ENCODE results near the gene ITIH4.

The ITIH4 gene

DNA sequence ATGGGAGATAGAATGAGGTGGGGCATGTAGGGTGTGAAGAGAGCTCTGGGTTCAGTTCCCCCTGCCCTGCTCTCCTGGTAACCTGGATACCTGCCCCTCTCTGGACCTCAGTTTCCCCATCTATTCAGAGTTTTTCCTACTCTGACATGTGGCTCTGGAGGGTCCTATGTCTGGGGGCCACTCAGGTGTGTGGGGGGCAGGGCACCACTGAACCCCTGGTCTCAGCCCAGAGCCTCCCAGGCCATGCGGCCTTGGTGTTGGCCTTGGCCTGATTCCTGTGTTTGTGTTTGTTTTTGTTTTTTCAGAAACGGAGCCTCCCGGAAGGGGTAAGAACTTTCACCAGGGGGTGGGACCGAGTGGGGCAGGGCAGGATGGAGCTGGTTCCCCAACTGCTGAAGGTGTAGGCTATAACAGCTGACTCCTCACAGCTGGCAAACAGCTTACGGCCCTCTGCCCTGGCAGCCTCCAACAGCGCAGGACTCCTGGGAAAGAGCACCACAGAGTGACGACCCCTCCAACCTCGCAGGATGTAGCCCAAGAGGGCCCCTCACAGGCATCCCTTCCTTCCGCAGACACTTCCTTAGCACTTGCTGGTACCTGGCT lies 35.1 kb downstream of the ITIH4 start:
- no peak for DNase-seq

DNA sequence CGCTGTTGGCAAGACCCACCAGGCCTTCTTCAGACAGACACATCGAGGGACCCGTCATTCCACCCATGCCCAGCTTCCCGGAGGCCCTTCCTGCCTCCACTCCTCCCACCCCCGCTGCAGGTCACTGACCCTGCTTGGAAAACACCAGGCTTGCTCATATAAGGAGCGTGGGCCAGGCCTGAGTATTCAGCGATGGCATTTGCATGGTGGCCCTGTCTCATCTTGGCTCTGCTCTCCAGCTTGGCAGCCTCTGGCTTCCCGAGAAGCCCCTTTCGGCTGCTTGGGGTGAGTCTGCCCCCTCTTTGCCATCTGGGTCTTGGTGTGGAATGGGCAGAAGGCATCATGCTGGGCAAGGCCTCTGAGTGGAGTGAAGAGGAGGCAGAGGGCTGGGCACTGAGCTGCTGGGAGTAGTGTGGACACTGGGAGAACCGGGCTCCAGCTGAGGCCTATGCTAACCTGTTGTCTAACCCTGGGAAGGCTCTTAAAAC lies 35.8 kb downstream of the ITIH4 start, which contains the start of gene ITIH3:
TSS of gene ITIH3 (plus strand) at position 185 of the 488 bp plus-strand sequence. CDS start at position 193, 8 bp downstream.
- DNase-seq, result no peak

DNA sequence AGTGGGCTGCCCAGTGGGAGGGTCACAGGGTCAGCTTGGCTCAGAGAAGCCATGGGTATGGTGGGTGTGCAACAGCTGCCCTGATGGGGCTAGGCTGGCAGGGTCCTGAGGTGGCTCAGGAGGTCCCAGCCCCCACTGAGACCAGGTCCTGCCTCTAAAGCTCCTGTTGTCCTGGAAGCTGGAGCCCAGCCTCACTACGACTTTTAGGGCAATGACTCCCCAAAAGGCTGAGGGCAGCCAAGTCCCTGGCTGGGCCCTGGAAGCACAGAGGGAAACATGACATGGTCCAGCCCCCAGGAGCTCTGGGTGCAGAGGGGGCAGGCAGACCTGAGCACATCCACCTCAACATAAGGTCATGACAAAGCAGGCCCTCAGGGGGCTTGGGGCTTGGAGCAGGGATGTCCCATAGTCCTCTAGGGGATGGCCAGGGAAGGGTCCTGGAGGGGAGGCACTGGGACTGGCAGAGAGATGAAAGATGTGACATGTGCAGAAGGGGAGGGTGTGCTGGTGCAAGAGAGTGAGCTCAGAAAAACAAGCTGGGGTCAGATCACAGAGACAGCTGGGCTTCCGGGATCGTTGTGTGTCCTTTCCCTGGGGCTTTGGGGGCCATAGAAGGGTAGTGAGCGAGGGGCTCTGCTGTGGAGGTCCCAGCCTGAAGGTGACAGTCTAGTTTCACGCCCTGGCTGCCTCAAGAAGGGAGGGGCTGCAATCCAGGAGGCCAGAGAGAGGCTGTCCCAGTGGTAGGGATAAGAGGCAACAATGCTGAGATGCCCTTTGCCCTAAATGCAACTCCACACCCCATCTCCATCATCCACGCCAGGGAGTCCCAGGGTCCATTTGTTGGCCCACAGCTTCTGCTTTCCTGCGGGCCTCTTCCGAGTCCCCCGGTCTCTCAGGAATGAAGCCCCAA lies 36.5 kb downstream of the ITIH4 start:
- DNase-seq, result no peak

DNA sequence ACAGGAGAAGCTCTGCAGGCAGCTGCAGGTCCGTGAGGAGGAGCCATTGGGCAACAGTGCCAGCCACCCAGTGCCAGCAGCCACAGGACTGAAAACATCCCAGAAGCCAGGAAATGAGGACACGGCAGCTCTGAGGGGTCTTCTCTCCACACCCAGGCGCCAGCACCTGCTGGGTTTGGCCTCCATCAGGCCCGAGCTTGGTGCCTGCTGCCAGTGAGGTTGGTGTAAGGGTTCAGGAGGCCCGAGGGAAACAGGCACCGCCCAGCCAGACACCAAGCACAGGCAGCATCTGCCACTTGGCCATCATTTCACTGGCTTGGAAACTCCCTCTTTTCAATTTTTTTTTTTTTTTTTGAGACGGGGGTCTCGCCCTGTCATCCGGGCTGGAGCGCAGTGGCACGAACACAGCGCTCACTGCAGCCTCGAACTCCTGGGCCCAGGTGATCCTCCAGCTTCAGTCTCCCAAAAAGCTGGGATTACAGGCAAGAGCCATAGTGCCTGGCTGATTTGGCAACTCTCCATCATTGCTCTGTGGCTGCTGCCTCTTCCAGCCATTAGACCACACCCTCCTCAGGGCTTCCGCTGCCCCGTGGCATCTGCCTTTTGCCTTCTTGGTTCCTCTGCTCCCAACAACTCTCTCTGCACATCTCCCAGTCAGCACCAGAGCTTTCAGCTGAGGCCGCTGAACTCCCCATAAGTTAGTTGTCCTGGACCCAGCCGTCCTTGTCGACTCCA lies 37.3 kb downstream of the ITIH4 start:
- no peak for DNase-seq

DNA sequence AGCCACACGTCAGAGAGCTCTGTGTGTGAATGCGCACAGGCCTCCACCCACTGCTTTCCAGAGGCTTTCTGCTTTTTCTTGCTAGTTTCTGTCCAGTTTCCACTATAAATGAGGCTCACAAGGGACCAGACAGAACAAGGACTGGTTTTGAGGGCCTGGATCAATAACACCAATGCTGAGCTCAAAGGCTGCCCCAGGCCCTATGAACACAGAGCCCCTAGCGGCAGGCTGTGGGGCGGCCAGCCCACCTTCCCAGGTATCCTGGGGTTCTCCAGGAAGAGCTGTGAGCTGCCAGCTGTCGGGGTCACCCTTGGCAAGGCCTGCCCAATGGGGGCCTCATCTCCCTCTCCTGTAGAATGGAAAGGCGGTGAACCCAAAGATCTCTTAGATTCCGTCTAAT lies 38.1 kb downstream of the ITIH4 start:
- no peak for DNase-seq

DNA sequence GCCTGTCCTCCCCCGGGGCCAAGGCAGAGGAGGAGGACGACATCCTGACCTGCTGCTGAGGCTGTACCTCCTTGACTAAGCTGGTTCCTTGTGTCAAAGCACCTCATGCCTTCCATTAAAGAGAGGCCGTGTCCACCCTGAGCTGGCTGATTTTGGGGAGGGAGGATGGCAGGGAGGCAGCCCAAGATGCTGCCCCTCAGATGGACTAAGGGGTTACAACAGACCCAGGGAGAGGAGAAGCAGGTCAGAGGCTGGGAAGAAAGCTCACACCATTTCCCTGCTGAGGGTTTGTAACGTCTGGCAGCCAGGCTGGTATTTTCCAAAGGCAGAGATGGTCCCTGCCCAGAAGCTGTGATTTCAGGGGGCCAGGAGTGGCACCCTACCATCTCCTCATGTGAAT lies 38.5 kb downstream of the ITIH4 start:
- DNase-seq, result no peak

DNA sequence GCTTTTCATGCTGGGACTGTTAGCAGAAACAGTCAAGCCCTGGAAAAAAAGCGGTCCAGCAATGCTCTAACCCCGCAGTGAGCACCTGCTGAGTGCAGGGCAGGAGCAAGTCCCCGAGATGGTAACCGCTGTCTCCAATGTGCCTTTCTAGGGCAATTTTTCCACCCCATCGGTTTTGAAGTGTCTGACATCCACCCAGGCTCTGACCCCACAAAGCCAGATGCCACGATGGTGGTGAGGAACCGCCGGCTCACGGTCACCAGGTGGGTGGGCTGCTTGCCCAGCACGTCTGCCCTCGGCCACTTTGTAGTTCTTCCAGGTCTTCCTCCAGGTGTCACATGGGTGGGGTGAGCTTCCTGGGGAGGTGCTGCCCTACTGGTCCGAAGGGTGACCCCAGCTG lies 39.1 kb downstream of the ITIH4 start:
- no peak for DNase-seq

DNA sequence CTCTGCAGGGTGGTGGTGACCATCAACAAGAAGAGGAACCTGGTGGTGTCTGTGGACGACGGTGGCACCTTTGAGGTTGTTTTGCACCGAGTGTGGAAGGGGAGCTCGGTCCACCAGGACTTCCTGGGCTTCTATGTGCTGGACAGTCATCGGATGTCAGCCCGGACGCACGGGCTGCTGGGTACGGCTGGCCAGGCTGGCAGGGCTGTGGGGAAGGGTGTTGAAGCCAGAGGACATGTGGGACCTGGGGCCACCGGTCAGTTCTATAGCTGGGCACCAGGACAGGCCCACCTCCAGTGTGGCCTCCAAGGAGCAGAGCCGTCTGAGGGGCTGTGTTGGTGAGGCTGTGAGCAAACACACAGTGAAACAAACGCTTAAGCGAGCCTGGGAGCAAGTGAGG lies 39.7 kb downstream of the ITIH4 start:
- no peak for DNase-seq

DNA sequence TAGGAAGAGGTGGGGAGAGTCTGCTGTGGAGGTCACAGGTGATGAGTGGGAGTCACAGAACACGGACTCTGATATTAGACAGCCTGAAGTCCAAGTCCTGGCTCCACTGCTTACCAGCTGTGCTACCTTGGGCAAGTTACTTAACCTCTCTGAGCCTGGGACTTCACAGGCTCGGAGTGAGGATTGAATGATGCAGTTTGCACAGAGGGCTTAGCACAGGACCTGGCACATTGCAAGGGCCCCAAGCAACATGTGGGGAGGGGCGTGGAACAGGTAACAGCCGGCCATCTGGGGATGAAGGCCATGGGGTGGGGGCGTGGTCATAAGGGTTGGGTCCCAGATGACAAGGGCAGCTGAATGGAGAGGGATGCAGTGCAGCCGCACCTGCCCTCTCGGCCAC lies 40.1 kb downstream of the ITIH4 start:
- no peak for DNase-seq

DNA sequence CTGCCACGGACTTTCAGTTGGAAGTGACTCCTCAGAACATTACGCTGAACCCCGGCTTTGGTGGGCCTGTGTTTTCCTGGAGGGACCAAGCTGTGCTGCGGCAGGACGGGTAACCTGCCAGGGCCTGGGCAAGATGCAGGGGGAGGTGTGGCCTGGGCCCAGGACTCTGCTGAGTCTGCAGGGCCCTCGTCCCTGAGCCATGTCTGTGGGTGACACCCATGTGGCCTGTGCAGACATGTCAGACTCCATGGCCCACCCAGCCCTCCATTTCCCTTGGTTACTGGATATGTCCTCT lies 40.8 kb downstream of the ITIH4 start:
- DNase-seq, result no peak

DNA sequence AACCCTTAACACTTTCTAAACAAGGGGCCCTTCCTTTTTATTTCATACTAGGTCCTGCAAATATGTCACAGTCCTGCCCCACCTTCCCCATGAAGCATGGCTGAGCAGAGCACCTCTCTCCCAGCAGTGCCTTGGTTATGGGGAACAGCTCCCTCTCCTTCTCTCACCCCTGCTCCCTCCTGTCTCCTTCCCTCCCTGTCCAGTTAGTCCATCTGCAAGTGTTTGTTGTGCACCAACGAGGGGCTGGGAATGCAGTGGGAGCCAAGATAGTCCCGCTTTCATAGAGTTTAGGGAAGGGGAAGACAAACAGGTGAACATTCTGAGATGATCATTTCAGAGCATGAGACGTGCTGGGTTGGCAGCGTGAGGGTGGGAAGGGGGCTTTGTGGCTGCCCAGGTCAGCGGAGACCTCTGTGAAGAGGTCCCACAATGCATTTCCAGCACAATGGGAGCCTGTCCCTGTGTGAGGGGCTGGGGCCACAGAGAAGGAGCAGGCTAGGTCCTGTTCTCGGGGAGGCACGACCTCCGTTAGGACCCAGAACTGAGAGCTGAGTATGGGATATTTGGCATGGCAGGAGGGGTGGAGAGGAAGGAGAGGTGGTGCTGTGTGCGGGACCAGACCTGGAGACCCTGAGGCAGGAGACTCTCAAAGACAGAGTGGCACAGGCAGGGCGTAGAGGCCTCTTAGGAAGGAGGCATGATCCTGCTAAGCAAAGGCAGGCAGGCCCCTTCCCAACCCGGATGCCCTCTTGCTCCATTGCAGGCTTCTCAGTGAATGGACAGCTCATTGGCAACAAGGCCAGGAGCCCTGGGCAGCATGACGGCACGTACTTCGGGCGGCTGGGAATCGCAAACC lies 41.4 kb downstream of the ITIH4 start:
- no peak for DNase-seq

DNA sequence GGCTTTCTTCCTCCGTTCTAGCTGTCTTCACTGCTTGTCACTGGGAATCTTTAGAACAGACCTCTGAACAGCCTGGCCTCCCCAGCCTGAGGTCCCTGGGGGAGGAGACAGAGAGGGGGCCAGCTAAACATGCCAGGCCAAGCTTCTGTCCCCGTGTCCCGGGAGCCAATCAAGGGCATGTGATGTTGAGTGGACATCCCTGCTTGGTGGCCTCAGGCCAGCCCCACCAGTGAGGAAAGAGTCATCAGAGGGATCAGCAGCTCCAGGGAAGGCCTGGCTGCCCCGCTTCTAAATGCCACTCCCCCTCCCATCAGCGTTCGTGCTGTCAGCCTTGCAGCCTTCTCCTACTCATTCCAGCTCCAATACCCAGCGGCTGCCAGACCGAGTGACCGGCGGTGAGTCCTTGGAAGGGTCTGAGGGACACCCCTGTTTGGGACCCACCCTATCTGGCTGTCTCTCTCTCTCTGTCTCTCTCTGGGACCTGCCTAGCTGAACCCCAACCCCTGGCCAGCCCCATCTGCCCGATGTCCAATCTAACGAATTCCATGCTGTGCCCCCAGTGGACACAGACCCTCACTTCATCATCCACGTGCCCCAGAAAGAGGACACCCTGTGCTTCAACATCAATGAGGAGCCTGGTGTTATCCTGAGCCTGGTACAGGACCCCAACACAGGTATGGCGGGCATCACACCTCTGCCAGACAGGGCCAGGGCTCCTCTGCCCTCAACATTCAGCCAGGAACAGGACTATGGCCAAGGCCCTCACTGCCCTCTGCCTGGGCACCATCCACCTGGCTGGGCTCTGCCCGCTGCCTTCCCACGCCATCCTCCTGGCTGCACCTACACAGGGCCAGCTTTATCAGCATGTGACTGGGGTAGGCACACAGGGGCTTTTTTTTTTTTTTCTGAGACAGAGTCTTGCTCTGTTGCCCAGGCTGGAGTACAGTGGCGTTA lies 42.5 kb downstream of the ITIH4 start:
- DNase-seq, result no peak

DNA sequence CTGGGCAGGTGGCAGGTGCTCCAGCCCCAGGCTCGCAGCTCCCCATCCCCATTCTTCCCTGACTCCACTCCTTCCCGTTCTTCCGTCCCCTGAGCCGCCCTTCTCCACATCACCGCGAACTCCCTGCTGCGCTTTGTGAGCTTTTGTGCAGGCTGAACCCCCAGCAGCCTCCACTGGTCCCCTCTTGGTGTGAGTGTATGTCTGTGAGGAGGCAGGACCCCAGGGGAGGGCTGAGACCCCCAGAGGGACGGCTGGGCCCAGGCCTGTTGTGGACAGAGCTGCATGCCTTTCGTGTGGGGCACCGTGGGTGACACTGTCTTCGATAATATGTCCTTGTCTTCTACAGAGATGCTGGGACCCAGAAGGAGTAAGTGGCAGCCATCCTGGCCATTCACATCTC lies 43.2 kb downstream of the ITIH4 start:
- DNase-seq, result no peak

DNA sequence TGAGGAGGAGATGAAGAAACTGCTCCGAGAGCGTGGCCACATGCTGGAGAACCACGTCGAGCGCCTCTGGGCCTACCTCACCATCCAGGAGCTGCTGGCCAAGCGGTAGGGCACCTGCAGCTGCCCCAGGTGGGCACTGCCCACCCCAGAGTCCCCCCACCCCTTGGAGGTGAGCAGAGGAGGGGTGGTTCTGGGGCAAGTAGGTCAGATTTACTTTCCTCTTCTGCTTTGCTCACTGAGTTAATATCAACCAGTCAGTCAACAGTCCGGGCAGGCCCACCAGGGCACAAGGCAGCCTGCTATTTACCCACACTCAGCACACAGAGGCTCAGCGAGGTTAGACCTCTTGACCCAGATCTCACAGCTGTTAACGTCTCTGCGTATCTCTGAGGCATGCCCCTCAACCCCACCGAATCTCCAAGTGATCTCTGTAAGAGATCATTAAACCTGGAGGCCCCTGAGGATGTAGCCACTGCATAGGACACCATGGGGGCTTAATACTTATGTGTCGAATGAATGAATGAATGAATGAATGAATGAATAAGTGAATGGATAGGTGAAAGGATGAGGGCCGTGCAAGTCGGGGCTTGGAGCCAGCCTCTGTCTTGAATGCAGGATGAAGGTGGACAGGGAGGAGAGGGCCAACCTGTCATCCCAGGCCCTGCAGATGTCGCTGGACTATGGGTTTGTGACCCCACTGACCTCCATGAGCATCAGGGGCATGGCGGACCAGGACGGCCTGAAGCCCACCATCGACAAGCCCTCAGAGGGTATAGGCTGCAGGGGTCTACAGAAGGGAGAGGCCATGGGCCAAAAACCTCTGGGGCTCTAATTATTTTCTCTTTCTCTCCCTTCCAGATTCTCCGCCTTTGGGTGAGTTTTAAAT lies 43.9 kb downstream of the ITIH4 start:
- DNase-seq, result no peak

DNA sequence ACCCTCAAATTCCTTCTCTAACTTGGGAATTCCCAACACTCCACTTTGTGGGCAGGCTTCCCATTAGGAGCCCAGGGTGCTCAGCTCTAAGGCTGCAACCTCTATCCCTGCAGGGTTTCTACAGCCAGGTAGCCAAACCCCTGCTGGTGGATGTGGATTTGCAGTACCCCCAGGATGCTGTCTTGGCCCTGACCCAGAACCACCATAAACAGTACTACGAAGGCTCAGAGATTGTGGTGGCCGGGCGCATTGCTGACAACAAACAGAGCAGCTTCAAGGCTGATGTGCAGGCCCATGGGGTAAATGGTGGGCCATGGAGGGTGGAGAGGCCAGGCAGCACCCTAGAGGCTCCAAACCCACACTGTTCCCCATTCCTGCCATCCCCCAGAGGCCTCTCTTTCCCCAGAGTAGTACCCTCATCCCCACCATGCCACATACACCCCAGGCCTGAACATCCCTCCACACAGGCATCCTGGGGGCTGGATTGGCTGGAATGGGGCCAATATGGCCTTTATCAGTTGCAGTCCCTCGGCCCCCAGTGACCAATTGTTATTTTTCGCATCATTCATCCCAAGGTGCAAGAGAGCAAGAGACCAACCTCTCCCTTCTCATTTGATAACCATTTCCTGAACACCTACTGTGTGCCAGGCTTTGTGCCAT lies 45.4 kb downstream of the ITIH4 start:
- DNase-seq, result no peak

DNA sequence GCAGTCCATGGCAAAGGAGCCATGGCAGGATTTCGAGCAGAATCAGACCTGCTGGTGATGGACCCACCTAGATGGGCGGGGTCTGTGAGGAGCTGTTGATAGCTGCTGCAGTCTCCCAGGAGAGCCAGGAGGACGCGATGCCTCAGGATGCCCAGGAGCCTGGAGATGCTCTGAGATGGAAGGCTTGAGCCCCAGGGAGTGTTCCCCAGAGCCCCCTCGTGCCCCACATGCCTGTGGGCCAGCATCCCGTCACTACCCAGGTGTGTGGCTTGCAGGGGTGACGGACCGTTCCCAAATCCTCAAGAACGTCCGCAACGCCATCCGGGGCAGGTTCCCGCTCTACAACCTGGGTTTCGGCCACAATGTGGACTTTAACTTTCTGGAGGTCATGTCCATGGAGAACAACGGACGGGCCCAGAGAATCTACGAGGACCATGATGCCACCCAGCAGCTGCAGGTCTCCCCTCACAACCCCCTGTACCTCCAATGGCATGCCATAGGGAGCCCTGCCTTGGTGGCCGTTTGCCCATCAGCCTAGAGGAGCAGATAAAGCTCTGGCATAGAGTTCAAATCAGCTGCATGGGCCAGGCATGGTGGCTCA lies 46.4 kb downstream of the ITIH4 start:
- no peak for DNase-seq

DNA sequence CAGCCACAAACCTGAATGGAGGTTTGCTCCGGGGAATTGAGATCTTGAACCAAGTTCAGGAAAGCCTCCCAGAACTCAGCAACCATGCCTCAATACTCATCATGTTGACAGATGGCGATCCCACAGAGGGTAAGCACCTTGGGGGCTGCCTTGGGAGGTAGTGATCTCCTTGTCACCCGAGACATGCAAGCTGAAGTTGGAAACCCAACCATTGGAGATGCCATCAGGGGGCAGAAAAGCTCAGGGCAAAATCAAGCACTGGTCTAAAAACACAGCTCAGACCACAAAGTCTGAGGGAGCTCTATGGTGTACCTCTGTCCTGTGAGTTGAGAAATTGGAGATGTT lies 47.3 kb downstream of the ITIH4 start:
- DNase-seq, result no peak

DNA sequence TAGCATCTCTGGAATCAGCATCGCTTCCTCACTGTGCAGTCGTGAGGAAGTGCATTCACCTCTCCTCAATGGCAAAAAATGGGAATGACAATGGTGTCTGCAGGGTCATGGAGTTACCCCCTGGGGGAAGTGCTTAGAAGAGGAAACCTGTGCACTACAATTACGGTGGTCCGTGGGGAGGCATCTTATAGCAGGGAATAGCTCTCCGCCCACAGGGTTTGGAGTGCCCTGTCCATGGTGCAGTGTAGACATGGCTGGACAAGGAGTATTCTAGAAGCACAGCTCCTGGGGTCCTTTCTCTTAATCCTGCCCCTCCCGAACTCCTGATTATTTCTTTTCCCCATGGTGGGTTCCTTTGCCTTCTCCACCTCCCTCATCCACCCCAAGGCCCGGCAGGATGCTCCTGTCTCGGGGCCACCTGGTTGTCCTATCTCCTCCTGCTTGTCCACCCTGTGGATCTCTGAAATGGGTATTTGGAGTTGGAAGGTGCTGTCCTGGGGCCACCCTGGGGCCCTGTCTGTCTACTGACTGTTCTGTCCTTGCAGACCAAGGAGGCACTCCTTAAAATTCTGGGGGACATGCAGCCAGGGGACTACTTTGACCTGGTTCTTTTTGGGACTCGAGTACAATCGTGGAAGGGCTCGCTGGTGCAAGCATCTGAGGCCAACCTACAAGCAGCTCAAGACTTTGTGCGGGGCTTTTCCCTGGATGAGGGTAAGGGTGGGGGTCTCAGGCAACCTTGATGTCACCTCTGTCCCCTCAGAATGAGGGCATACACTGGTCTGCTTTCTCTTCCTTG lies 47.9 kb downstream of the ITIH4 start:
- no peak for DNase-seq

DNA sequence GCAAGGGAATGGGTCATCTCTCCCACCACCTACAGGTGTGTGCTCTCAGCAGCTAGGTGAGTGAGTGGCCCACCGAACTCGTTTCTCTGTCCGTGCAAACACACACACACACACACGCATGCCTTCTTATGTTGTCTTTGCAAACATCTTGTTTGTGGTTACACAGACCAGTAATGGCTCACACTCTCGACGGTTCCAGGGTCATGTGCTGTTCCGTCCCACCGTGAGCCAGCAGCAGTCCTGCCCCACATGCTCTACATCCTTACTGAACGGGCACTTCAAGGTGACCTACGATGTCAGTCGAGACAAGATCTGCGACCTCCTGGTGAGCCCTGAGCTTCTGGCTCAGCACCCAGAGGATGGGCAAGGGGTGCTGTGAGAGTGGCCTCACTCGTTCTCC lies 48.7 kb downstream of the ITIH4 start:
- DNase-seq, result no peak

All from CD4-positive, alpha-beta T cell treated with Interferon gamma for 1 hour (primary cell).